HG03159 (cell line): ENCODE results near the gene ACTRT2.

ENCODE experiments used
- ATAC-seq: cut with Tn5 transposase; IDR thresholded peaks from one replicate; pipeline ENCODE4 v1.9.1; 2021; ENCODE audit warnings: mild to moderate bottlenecking, moderate library complexity; ENCODE audit not compliant: unreplicated experiment

The ACTRT2 gene

GRCh38 chr1:2983319-2983705 lies 38.0 kb upstream of the ACTRT2 start:
- no peak for ATAC-seq

- ATAC-seq: no peak
These were observed 37.4 kb upstream of the ACTRT2 start for GRCh38 chr1:2983706-2984398.

GRCh38 chr1:2984399-2985061 lies 36.7 kb upstream of the ACTRT2 start:
- no peak for ATAC-seq

GRCh38 chr1:2985067-2985561 lies 36.2 kb upstream of the ACTRT2 start:
- no peak for ATAC-seq

GRCh38 chr1:2985694-2986548 lies 35.3 kb upstream of the ACTRT2 start:
- ATAC-seq: no peak

- ATAC-seq: no peak
These were observed 34.5 kb upstream of the ACTRT2 start for GRCh38 chr1:2986549-2987305.

- ATAC-seq: no peak
These were observed 33.5 kb upstream of the ACTRT2 start for GRCh38 chr1:2987773-2988172.

GRCh38 chr1:2988256-2988655 lies 33.0 kb upstream of the ACTRT2 start:
- ATAC-seq: no peak

- ATAC-seq: no peak
These were observed 32.1 kb upstream of the ACTRT2 start for GRCh38 chr1:2989185-2989584.

- no peak for ATAC-seq
These were observed 31.3 kb upstream of the ACTRT2 start for GRCh38 chr1:2989976-2990375.

GRCh38 chr1:2990376-2991115 lies 30.7 kb upstream of the ACTRT2 start:
- no peak for ATAC-seq

GRCh38 chr1:2991753-2992495 lies 29.3 kb upstream of the ACTRT2 start:
- no peak for ATAC-seq

- ATAC-seq: no peak
These were observed 22.7 kb upstream of the ACTRT2 start for GRCh38 chr1:2998503-2999100.

- no peak for ATAC-seq
These were observed 22.1 kb upstream of the ACTRT2 start for GRCh38 chr1:2999138-2999537.

- ATAC-seq: no peak
These were observed 21.7 kb upstream of the ACTRT2 start for GRCh38 chr1:2999571-2999970.

- no peak for ATAC-seq
These were observed 21.1 kb upstream of the ACTRT2 start for GRCh38 chr1:3000214-3000613.

GRCh38 chr1:3000671-3001470 lies 20.4 kb upstream of the ACTRT2 start:
- no peak for ATAC-seq
